ENCODE measurements around the gene HSPB9.
"Not testable (repeated sequence)": the region's sequence is repeated elsewhere in the genome, so short reads cannot be mapped to it uniquely, and the experiment has no call there.

HSPB9 gene

GRCh38 chr17:42136654-42137051 is 14.0 kb downstream of the HSPB9 start:
- POLR2A ChIA-PET = interaction anchor here (0.6 to 0.9 kb wide), 2 partner anchors 55 to 170 kb away, joined by 3 to 11 read pairs; partner anchors contain the start of gene CNP

GRCh38 chr17:42138749-42139492 is 16.3 kb downstream of the HSPB9 start:
- POLR2A ChIA-PET = no interaction called here
- DNase-seq (ENCODE audit: extremely low spot score) = no peak
- CTCF ChIA-PET = interaction anchor here (0.9 to 4.3 kb wide), 13 partner anchors 10 to 389 kb away, joined by 3 to 15 read pairs (median 3); partner anchors contain the start of gene KAT2A
- TF ChIP-seq CTCF (IDR thresholded peaks at IDR 0.05; ENCODE audit: control extremely low read depth, extremely low read depth, low read depth, missing control alignments) = no peak

More at GRCh38 chr17:42136654-42137051, 14.0 kb downstream of the HSPB9 start:
- DNase-seq (ENCODE audit: extremely low spot score) = no peak
- CTCF ChIA-PET = interaction anchor here (1.1 to 4.3 kb wide), 13 partner anchors 9 to 113 kb away, joined by 3 to 15 read pairs (median 4); partner anchors contain the start of gene DHX58
- no peak for TF ChIP-seq CTCF (IDR thresholded peaks at IDR 0.05; ENCODE audit: control extremely low read depth, extremely low read depth, low read depth, missing control alignments)

DNA sequence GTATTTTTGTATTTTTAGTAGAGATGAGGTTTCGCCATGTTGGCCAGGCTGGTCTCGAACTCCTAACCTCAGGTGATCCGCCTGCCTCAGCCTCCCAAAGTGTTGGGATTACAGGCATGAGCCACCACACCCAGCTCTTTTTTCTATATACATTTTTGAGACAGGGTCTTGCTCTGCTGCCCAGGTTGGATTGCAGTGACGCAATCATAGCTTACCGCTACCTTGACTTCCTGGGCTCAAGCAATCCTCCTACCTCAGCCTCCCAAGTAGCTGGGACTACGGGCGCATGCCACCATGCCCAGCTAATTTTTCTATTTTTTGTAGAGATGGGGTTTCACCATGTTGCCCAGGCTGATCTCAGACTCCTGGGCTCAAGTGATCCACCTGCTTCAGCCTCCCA is 18.1 kb downstream of the HSPB9 start:
- POLR2A ChIA-PET; DNase-seq (ENCODE audit: extremely low spot score): not testable (repeated sequence)
- CTCF ChIA-PET = interaction anchor here (0.7 to 2.3 kb wide), 3 partner anchors 8 to 75 kb away, joined by 3 to 5 read pairs (median 3); no protein-coding TSS in a partner anchor

DNA sequence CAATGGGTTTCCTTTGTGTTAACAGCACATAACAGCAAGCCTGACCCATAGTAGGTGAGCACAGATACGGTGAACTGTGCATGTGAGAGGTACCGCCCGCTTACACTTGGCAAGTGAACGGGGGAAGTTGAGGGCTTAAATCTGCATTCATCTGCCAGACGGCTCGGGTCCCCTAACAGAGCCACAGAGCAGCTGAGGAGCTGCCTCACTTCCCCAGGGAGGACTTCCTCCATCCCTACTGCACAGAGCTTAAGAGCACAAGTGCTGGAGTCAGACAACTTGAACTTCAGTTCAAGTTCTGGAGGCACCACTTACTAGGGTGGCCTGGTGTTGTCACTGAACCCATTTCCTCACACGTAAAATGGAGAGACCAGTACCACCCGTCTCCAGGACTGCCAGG is 18.8 kb downstream of the HSPB9 start:
- TF ChIP-seq CTCF (IDR thresholded peaks at IDR 0.05; ENCODE audit: control extremely low read depth, extremely low read depth, low read depth, missing control alignments) = no peak
- no peak for DNase-seq (ENCODE audit: extremely low spot score)
- POLR2A ChIA-PET = no interaction called here
- CTCF ChIA-PET = interaction anchor here (0.7 to 1.4 kb wide), 2 partner anchors 8 to 12 kb away, joined by 3 read pairs; no protein-coding TSS in a partner anchor

- no peak for TF ChIP-seq CTCF (IDR thresholded peaks at IDR 0.05; ENCODE audit: control extremely low read depth, extremely low read depth, low read depth, missing control alignments)
- CTCF ChIA-PET = interaction anchor here (0.9 to 1.6 kb wide), 5 partner anchors 10 to 122 kb away, joined by 3 to 5 read pairs (median 3); partner anchors contain the start of gene NKIRAS2
- no peak for DNase-seq (ENCODE audit: extremely low spot score)
- POLR2A ChIA-PET = interaction anchor here (0.8 kb wide), 1 partner anchor 126 kb away, joined by 3 read pairs; no protein-coding TSS in a partner anchor
These were observed 19.8 kb downstream of the HSPB9 start for GRCh38 chr17:42142371-42142896.

DNA sequence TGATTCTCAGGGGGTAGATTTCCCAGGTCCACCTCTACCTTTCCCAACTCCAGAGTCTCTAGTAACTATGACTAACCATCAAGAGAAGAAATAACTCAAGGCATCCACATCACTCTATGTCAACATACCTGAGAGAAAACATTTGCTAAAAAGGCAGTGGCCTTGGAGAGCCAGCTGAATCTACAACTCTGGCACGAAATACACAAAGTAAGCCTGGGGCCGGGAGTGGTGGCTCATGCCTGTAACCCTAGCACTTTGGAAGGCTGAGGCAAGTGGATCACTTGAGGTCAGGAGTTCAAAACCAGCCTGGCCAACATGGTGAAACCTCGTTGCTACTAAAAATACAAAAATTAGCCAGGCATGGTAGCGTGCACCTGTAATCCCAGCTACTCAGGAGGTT is 20.5 kb downstream of the HSPB9 start:
- CTCF ChIA-PET = interaction anchor here (0.9 to 1.6 kb wide), 5 partner anchors 11 to 123 kb away, joined by 3 to 5 read pairs (median 3); partner anchors contain the start of gene NKIRAS2
- POLR2A ChIA-PET; DNase-seq (ENCODE audit: extremely low spot score): not testable (repeated sequence)

DNA sequence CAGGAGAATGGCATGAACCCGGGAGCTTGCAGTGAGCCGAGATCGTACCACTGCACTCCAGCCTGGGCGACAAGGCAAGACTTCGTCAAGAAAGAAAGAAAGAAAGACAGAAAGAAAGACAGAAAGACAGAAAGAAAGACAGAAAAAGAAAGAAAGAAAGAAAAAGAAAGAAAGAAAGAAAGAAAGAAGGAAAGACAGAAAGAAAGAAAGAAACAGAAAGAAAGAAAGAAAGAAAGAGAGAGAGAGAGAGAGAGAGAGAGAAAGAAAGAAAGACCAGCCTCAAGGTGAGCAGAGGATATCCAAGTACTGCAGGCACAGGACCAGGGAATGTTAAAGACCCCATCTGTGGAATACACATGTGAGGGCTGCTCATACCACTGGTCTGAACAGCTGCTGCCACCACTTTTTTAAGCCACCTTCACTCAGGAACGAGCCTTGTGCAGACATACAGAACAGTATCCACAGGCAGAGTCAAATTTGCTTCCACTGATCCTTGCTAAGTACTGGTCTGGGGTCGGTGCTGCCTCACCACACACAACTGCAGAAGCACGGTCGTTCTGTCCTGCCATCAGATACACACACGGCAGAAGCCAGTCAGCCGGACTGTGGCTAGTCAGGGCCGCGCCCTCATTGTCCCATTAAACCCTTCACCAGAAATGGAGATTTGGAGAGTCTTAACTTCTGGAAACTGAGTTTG is 24.5 kb downstream of the HSPB9 start:
- TF ChIP-seq CTCF (IDR thresholded peaks at IDR 0.05; ENCODE audit: control extremely low read depth, extremely low read depth, low read depth, missing control alignments) = no peak
- POLR2A ChIA-PET = no interaction called here
- CTCF ChIA-PET = no interaction called here
- DNase-seq (ENCODE audit: extremely low spot score) = no peak

Measured in GM10248 (cell line).